SK-N-SH (cell line): ENCODE measurements around the gene MAP3K7CL.

Experiments
- EP300 ChIP-seq, 2 experiments: IDR thresholded peaks; 2 replicates each; pipeline versions ENCODE4 v1.4.0 to v1.6.1; 2012; ENCODE audit warnings: borderline replicate concordance in 1 of 2, low read depth in 1 of 2, low read length in 1 of 2
- FOSL2 ChIP-seq: IDR thresholded peaks from 2 replicates; pipeline ENCODE4 v1.4.0; 2012; ENCODE audit warnings: low read depth, mild to moderate bottlenecking, moderate library complexity, borderline replicate concordance
- NFIC ChIP-seq: IDR thresholded peaks from 2 replicates; pipeline ENCODE4 v1.4.0; 2012; ENCODE audit warnings: borderline replicate concordance

- TF ChIP-seq FOSL2, result peak; percentile 98
- TF ChIP-seq NFIC, result peak; percentile 90
- TF ChIP-seq EP300 (IDR thresholded peaks at IDR 0.05; ENCODE audit: borderline replicate concordance in 1 of 2, low read depth in 1 of 2, low read length in 1 of 2), result peak; percentile 53 to 92
These were observed 14.9 kb downstream of the MAP3K7CL start for GRCh38 chr21:29145354-29145782.
